GM18519 (cell line): ENCODE measurements around the gene TNIP1.

ENCODE experiments used
- ATAC-seq: cut with Tn5 transposase; IDR thresholded peaks from one replicate; pipeline ENCODE4 v1.9.1; 2021; ENCODE audit warnings: mild to moderate bottlenecking, moderate library complexity; ENCODE audit not compliant: unreplicated experiment, low FRiP score

TNIP1 gene

GRCh38 chr5:151051066-151051930 lies 29.5 kb downstream of the TNIP1 start:
- ATAC-seq: no peak

GRCh38 chr5:151048526-151048925 lies 32.3 kb downstream of the TNIP1 start:
- no peak for ATAC-seq

- no peak for ATAC-seq
Observed at GRCh38 chr5:151047814-151048425, 32.9 kb downstream of the TNIP1 start.

- ATAC-seq: no peak
Observed at GRCh38 chr5:151042453-151043093, 38.3 kb downstream of the TNIP1 start.

GRCh38 chr5:151041577-151042268 lies 39.1 kb downstream of the TNIP1 start:
- no peak for ATAC-seq

GRCh38 chr5:151040211-151040747 lies 40.6 kb downstream of the TNIP1 start:
- ATAC-seq: no peak

- ATAC-seq: no peak
Observed at GRCh38 chr5:151039665-151040064, 41.2 kb downstream of the TNIP1 start.

- no peak for ATAC-seq
Observed at GRCh38 chr5:151038801-151039238, 42.0 kb downstream of the TNIP1 start.

GRCh38 chr5:151038412-151038745 lies 42.5 kb downstream of the TNIP1 start:
- no peak for ATAC-seq

GRCh38 chr5:151037561-151038411 lies 43.0 kb downstream of the TNIP1 start:
- ATAC-seq: no peak

GRCh38 chr5:151036556-151036955 lies 44.3 kb downstream of the TNIP1 start:
- no peak for ATAC-seq

GRCh38 chr5:151034422-151035379 lies 46.1 kb downstream of the TNIP1 start:
- ATAC-seq: no peak

- no peak for ATAC-seq
Observed at GRCh38 chr5:151033217-151033934, 47.5 kb downstream of the TNIP1 start.

GRCh38 chr5:151031554-151031953 lies 49.3 kb downstream of the TNIP1 start:
- no peak for ATAC-seq

GRCh38 chr5:151030379-151030778 lies 50.5 kb downstream of the TNIP1 start:
- no peak for ATAC-seq

- ATAC-seq: no peak
Observed at GRCh38 chr5:151030056-151030336, 50.8 kb downstream of the TNIP1 start.

- ATAC-seq: no peak
Observed at GRCh38 chr5:151029179-151030055, 51.4 kb downstream of the TNIP1 start.
